Esophagus (tissue), 2 donors: ENCODE data around the gene STK11IP. TPM values are rescaled to one million over a fixed set of nuclear protein-coding genes. Genes with fewer than 3 reads are reported as not detected.

ENCODE experiments used
- H3K27ac ChIP-seq, 2 donors: one replicate each; pipeline ENCODE4 v1.5.1; 2013; ENCODE audit warnings: low read depth in 2 of 2, mild to moderate bottlenecking in 2 of 2, inconsistent platforms in 1 of 2, low read length in 1 of 2, moderate library complexity in 1 of 2
- H3K27me3 ChIP-seq, 2 donors: one replicate each; pipeline ENCODE4 v1.6.1; 2013; ENCODE audit warnings: low read length in 2 of 2, control low read depth in 1 of 2, mild to moderate bottlenecking in 1 of 2; ENCODE audit not compliant: insufficient read depth in 2 of 2, control insufficient read depth in 1 of 2
- H3K36me3 ChIP-seq, 2 donors: one replicate each; pipeline ENCODE4 v1.6.1; 2013; ENCODE audit warnings: low read length in 1 of 2; ENCODE audit not compliant: control insufficient read depth in 2 of 2, insufficient read depth in 2 of 2
- H3K4me1 ChIP-seq, 2 donors: one replicate each; pipeline ENCODE4 v1.6.1; 2013; ENCODE audit warnings: low read length in 1 of 2; ENCODE audit not compliant: control insufficient read depth in 2 of 2, insufficient read depth in 2 of 2
- H3K4me3 ChIP-seq, 2 donors: one replicate each; pipeline ENCODE4 v1.5.1; 2013; ENCODE audit warnings: low read length in 2 of 2, mild to moderate bottlenecking in 2 of 2, low read depth in 1 of 2, moderate library complexity in 1 of 2
- H3K9me3 ChIP-seq, 2 donors: one replicate each; pipeline ENCODE4 v1.6.1; 2013; ENCODE audit warnings: mild to moderate bottlenecking in 2 of 2, low read depth in 1 of 2, low read length in 1 of 2, moderate library complexity in 1 of 2; ENCODE audit not compliant: control insufficient read depth in 2 of 2, insufficient read depth in 1 of 2
- WGBS, 2 donors: extraction: QIAGEN DNeasy Blood & Tissue Kit; methylation state at CpG; one replicate each; pipeline ENCODE4 v1.1.7; 2013; 5-methylcytosine and 5-hydroxymethylcytosine counted together
- polyA plus RNA-seq, 2 donors: library from polyadenylated mRNA; stranded (reverse); fragments of 200-250 nt; gene quantifications; one replicate each; pipeline ENCODE4 v1.2.3, GENCODE V29; 2013
- donor health status: healthy with polysubstance abuse.
- donor health status: Bipolar disorder and iron deficiency.

The STK11IP gene
- polyA plus RNA-seq, 2 donors: 17.0 to 25.5 TPM

DNA sequence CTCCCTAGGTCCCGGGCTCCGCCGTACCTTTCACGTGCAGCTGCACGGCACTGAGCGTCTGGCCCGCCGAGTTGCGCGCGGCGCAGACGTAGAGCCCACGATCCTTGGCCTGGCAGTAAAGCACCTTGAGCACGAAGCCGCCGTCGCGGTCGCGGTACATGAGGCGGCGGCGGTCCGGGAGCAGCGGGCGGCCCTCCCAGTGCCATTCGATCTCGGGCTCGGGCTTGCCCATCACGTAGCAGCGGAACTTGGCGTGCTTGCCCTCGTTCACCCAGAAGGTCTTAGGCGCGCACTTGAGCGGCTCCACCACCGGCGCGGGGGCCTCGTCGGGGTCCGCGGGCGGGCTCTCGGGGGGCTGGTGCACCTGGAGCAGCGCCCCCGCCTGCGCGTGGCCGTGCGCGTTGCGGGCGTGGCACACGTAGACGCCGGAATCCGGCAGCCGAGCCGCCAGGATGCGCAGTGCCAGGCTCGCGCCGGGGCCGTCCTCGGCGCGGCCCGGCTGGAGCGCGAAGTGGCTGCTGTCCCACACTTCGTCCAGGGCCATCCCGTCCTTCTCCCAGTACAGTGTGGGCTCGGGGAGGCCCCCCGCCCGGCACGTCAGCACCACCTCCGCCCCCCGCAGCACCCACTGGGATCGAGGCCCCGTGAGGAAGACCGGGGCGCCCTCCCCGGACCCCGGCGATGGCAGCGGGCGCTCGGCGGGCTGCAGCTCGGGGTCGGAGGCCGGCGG is 27.3 kb upstream of the STK11IP start:
- Histone ChIP-seq H3K36me3 (no peaks in the 10 kb centered on the region), H3K4me1 (peaks cover 0 to 9% of the 10 kb centered on the region in 2 donors), H3K27ac (peak overlapping the region; percentile 35 to 40), H3K27me3 (no peaks in the 10 kb centered on the region), H3K4me3 (peak overlapping the region; percentile 50 to 65), H3K9me3 (no peaks in the 10 kb centered on the region)
- WGBS, 2 donors: 10 to 11% methylated on average over 86 to 95 of the region's 95 CpGs

GRCh38 chr2:219570924-219571310 is 26.7 kb upstream of the STK11IP start:
- peaks cover 0 to 9% of the 10 kb centered on the region in 2 donors for H3K4me1 ChIP-seq
- H3K27ac ChIP-seq: peak overlapping the region; percentile 35 to 40
- 1% methylated on average over 19 to 55 of the region's 55 CpGs for WGBS, 2 donors

GRCh38 chr2:219571311-219572236 is 26.1 kb upstream of the STK11IP start, which contains the start of gene OBSL1:
Gene OBSL1, minus strand, starts transcription at chr2:219571539. Its CDS starts 307 bp downstream, at chr2:219571232.
- Histone ChIP-seq H3K27me3 (no peaks in the 10 kb centered on the region), H3K27ac (peak within 1 kb of the TSS; percentile 35 to 40), H3K9me3 (no peaks in the 10 kb centered on the region), H3K36me3 (no peaks in the 10 kb centered on the region), H3K4me3 (peak within 1 kb of the TSS; percentile 50 to 65), H3K4me1 (peaks cover 0 to 9% of the 10 kb centered on the region in 2 donors)
- WGBS, 2 donors: 8 to 13% methylated on average over 20 to 42 of the region's 42 CpGs

More at GRCh38 chr2:219570924-219571310, 26.7 kb upstream of the STK11IP start:
- H3K9me3 ChIP-seq: no peaks in the 10 kb centered on the region
- peak overlapping the region; percentile 50 to 65 for H3K4me3 ChIP-seq
- no peaks in the 10 kb centered on the region for H3K27me3 ChIP-seq
- no peaks in the 10 kb centered on the region for H3K36me3 ChIP-seq

- H3K9me3 ChIP-seq: no peaks in the 10 kb centered on the region
- H3K36me3 ChIP-seq: no peaks in the 10 kb centered on the region
- 77 to 87% methylated on average over 13 of the region's 13 CpGs for WGBS, 2 donors
- peaks cover 0 to 9% of the 10 kb centered on the region in 2 donors for H3K4me1 ChIP-seq
- no peaks in the 10 kb centered on the region for H3K27me3 ChIP-seq
- peak within 1 kb of the TSS; percentile 39 to 50 for H3K4me3 ChIP-seq
- peak within 1 kb of the TSS; percentile 35 to 40 for H3K27ac ChIP-seq
These were observed 25.2 kb upstream of the STK11IP start, which contains the start of gene INHA for GRCh38 chr2:219572237-219573001. Gene INHA, plus strand, starts transcription at chr2:219572310. Its CDS starts 65 bp downstream, at chr2:219572375.

DNA sequence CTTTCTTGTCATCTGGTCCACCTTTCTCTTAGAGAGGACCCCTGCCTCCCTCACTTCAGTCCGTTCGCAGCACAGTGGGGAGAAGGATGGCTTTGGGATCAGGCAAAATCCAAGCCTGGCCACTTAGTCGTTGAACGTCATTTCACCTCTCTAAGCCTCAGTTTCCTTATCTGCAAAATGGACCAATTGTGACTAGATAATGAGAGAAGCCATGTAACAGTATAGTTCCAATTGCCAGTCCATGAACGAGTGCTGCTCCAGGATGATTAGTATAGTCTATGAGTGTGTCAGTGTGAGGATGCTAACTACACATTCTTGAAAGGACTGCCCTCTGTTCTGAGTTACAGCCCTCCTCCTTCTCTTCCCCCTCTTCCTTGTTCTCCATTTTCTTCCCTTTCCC is 24.5 kb upstream of the STK11IP start:
- H3K36me3 ChIP-seq: no peaks in the 10 kb centered on the region
- H3K4me3 ChIP-seq: no peak overlapping the region
- WGBS, 2 donors: 77 to 80% methylated on average over 5 of the region's 5 CpGs
- H3K4me1 ChIP-seq: peaks cover 0 to 9% of the 10 kb centered on the region in 2 donors
- H3K27ac ChIP-seq: no peak overlapping the region
- H3K9me3 ChIP-seq: no peaks in the 10 kb centered on the region
- H3K27me3 ChIP-seq: no peaks in the 10 kb centered on the region

DNA sequence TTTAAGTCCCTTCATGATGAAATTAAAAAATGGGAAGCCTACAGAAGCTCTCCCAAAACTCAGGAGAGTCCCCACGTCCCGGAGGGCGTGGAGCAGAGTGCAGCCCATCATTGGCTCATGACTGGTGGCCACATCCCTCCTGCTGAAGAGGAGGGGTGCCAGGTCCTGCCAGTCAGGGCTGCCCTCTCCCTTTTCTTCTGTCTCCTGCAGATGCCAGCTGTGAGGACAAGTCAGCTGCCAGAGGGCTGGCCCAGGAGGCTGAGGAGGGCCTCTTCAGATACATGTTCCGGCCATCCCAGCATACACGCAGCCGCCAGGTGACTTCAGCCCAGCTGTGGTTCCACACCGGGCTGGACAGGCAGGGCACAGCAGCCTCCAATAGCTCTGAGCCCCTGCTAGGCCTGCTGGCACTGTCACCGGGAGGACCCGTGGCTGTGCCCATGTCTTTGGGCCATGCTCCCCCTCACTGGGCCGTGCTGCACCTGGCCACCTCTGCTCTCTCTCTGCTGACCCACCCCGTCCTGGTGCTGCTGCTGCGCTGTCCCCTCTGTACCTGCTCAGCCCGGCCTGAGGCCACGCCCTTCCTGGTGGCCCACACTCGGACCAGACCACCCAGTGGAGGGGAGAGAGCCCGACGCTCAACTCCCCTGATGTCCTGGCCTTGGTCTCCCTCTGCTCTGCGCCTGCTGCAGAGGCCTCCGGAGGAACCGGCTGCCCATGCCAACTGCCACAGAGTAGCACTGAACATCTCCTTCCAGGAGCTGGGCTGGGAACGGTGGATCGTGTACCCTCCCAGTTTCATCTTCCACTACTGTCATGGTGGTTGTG is 23.0 kb upstream of the STK11IP start:
- H3K36me3 ChIP-seq: no peaks in the 10 kb centered on the region
- H3K27me3 ChIP-seq: no peaks in the 10 kb centered on the region
- WGBS, 2 donors: 75 to 80% methylated on average over 21 to 22 of the region's 22 CpGs
- H3K27ac ChIP-seq: no peak overlapping the region
- no peaks in the 10 kb centered on the region for H3K9me3 ChIP-seq
- peaks cover 0 to 9% of the 10 kb centered on the region in 2 donors for H3K4me1 ChIP-seq
- H3K4me3 ChIP-seq: no peak overlapping the region

- Histone ChIP-seq H3K4me1 (peaks cover 0 to 5% of the 10 kb centered on the region in 2 donors), H3K4me3 (no peak overlapping the region), H3K36me3 (no peaks in the 10 kb centered on the region), H3K27ac (no peak overlapping the region), H3K27me3 (no peaks in the 10 kb centered on the region), H3K9me3 (no peaks in the 10 kb centered on the region)
- 74 to 82% methylated on average over 6 of the region's 6 CpGs for WGBS, 2 donors
These were observed 21.8 kb upstream of the STK11IP start for GRCh38 chr2:219575566-219576504.
